LNCaP clone FGC (cell line): Measurements from ENCODE around the gene GOLGA7B.

Experiments
- DNase-seq: peaks from one replicate; pipeline ENCODE4 v3.0.0-alpha.2; 2011; ENCODE audit warnings: low read depth
- H3K4me3 ChIP-seq: 2 replicates; pipeline ENCODE4 v1.5.1; 2011; ENCODE audit warnings: mild to moderate bottlenecking, low read depth, low read length, control low read depth
- TF ChIP-seq, protein P1 (sequence below): IDR thresholded peaks from 2 replicates; pipeline ENCODE4 v1.5.1; 2012; ENCODE audit warnings: mild to moderate bottlenecking; ENCODE audit not compliant: control insufficient read depth, insufficient read depth; ENCODE audit errors: extremely low read depth

The GOLGA7B gene

DNA sequence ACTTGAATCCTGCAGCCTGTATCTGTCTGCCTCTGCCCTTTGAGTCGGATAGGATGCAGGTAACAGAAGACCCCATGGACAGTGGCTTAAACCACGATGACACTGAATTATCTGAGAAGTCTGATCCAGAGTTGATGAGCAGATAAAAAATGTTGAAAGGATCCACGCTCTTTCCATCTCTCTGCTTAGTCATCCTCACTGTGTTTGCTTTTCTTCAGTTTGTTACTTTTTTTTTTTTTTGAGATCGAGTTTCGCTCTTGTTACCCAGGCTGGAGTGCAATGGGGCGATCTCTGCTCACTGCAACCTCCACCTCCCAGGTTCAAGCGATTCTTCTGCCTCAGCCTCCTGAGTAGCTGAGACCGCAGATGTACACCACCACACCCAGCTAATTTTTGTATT lies 36.9 kb upstream of the GOLGA7B start:
- DNase-seq: no peak
- TF ChIP-seq, protein P1, sequence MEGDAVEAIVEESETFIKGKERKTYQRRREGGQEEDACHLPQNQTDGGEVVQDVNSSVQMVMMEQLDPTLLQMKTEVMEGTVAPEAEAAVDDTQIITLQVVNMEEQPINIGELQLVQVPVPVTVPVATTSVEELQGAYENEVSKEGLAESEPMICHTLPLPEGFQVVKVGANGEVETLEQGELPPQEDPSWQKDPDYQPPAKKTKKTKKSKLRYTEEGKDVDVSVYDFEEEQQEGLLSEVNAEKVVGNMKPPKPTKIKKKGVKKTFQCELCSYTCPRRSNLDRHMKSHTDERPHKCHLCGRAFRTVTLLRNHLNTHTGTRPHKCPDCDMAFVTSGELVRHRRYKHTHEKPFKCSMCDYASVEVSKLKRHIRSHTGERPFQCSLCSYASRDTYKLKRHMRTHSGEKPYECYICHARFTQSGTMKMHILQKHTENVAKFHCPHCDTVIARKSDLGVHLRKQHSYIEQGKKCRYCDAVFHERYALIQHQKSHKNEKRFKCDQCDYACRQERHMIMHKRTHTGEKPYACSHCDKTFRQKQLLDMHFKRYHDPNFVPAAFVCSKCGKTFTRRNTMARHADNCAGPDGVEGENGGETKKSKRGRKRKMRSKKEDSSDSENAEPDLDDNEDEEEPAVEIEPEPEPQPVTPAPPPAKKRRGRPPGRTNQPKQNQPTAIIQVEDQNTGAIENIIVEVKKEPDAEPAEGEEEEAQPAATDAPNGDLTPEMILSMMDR: no peak
- no peak overlapping the region for H3K4me3 ChIP-seq

DNA sequence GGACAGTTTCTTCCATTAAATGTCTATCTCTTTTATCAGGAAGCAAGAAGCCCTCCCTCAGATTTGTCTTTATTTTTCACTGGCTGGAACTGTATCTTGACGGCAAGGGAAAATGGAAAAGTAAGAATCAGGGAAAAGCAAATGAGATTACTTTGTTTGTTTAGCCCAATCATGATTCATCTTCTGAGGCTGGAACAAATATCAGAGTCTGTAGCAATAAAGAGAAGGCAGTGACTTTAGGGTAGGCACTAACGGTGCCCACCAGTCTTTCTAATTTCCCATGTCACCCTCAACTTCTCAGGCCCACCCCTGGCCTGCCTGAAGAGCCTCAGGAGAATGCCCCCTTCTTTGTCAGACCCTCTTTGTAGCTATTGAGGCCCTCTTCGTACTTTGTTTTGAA lies 36.3 kb upstream of the GOLGA7B start:
- no peak overlapping the region for H3K4me3 ChIP-seq
- TF ChIP-seq, protein P1: no peak
- no peak for DNase-seq

DNA sequence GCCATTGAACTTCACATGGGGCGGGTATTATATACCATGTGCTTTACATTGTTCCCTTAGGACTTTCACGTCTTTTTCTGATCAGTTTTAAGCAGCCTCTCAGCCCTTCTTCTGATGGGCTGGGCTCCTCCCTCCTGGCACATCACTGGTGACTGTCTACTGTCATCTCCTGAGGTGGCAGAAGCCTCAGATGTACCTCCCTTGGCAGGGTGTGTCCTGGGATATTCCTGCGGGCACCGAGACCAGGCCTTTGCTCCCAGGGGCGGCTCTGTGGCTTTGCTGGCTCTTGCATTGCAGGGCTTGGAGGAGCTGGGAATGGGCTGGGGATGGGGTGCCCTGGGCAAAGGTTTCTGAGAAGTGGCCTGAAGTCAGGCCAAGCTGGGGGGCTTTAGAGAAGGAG lies 34.6 kb upstream of the GOLGA7B start:
- no peak overlapping the region for H3K4me3 ChIP-seq
- no peak for DNase-seq
- TF ChIP-seq, protein P1: no peak

DNA sequence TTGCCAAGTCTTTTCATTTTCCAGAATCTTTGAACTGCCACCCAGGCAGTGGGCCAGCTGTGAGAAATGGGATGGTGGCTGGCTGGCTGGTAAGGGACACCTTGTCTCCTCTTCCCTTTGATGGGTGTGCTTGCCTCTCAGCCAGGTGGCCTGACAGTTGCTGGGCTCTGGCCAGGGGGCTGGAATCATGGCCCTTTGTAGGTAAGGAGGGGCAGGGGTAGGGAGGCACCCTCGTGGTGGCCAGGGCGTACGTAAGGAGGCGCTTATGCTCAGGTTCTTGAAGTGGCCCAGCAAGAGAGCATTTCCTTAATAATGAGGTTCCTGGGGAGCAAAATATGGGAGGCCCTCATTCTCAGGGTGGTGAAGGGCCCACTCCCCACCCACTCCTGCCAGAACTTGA lies 33.0 kb upstream of the GOLGA7B start:
- no peak overlapping the region for H3K4me3 ChIP-seq
- TF ChIP-seq, protein P1: no peak
- no peak for DNase-seq

DNA sequence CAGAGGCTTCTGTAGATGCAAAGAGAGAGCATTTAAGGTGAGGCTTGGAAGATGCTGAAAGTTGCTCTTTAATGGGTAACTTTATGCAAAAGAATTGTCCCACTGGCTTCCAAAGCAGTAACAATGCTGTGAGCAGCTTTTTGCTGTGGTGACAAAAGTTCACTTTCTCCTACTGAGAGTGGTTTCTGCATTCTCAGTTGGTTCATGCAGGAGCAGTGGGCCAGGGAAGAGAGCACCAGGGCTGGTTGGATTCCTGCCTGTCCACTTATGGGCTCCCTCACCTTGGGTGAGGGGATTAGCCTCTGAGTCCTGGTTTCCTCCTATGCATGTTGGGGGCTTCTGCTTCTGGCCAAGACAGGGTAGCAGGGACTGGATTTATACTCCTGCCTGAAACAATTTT lies 31.1 kb upstream of the GOLGA7B start:
- DNase-seq: no peak
- no peak overlapping the region for H3K4me3 ChIP-seq
- TF ChIP-seq, protein P1: no peak

DNA sequence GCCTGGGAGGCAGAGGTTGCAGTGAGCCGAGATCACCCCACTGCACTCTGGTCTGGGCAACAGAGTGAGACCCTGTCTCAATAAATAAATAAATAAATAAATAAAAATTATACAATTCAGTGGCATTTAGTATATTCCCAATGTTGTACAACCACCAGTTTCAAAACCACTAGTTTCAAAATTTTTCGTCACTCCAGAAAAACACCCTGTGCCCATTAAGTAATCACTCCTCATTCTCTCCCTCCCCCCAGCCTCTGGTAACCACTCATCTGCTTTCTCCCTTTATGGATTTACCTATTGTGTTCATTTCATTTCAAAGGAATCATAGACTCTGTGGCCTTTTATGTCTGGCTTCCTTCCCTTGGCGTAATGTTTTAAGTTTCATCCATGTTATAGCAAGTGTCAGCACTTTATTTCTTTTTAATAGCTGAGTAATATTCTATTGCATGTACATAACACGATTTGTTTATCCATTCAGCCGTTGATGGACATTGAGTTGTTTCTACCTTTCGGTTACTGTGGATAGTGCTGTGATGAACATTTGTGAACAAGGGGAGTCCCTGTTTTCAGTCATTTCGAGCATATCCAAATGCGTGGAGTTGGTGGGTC lies 29.4 kb upstream of the GOLGA7B start:
- TF ChIP-seq, protein P1: no peak
- DNase-seq: no peak

More for the DNA sequence above, 29.4 kb upstream of the GOLGA7B start:
- no peak overlapping the region for H3K4me3 ChIP-seq
